ENCODE measurements around the gene MEOX1.

MEOX1 gene

DNA sequence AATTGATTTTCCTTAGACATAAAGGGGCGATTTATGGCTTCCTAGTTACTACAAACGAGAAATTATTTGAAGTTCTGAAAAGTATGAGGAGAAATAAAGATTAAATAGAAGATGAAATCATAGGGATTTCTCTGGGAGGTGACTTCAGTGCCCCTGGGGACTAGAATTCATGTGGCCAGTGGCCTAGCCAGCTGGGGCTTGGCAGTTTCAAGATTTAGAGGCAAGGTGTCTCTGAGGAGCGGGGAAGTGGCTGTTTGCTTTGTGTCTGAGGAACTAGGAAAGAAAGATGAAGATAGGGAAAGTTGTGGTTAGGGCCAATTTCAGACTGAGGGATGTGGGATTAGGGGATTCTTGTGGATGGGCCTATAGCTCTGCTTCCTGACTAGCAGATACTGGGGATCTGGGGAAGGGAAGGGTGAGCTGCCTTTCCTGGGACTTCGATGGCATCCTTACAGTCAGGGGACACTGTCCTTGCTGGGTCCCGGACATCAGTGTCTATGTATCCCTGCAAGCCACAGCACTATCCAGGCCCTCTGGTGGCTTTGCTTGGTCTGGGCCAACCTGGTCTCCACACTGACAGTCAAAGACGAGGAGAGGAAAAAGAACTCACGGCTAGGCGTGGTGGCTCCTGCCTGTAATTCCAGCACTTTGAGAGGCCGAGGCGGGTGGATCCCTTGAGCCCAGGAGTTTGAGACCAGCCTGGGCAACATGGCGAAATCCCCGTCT, 22.4 kb upstream of the MEOX1 start:
- no peak overlapping the region for H3K27ac ChIP-seq (ENCODE audit: insufficient read depth, low read length, poor library complexity, severe bottlenecking)
- no peak for DNase-seq
- H3K9me3 ChIP-seq (ENCODE audit: control insufficient read depth, low read length), result no peaks in the 10 kb centered on the region
- no peaks in the 10 kb centered on the region for H3K27me3 ChIP-seq (replicated peaks; ENCODE audit: control insufficient read depth, insufficient read depth, low read length, poor library complexity, severe bottlenecking)
- H3K4me1 ChIP-seq (ENCODE audit: control insufficient read depth, insufficient read depth, low read length, poor library complexity, severe bottlenecking), result no peaks in the 10 kb centered on the region
- H3K4me3 ChIP-seq (ENCODE audit: insufficient read depth, low read depth, low read length, poor library complexity, severe bottlenecking), result no peak overlapping the region
- H3K36me3 ChIP-seq (ENCODE audit: control insufficient read depth, insufficient read depth, low read length), result no peaks in the 10 kb centered on the region

GRCh38 chr17:43680461-43680860, 18.7 kb upstream of the MEOX1 start:
- H3K27me3 ChIP-seq (replicated peaks; ENCODE audit: control insufficient read depth, insufficient read depth, low read length, poor library complexity, severe bottlenecking), result no peaks in the 10 kb centered on the region

DNA sequence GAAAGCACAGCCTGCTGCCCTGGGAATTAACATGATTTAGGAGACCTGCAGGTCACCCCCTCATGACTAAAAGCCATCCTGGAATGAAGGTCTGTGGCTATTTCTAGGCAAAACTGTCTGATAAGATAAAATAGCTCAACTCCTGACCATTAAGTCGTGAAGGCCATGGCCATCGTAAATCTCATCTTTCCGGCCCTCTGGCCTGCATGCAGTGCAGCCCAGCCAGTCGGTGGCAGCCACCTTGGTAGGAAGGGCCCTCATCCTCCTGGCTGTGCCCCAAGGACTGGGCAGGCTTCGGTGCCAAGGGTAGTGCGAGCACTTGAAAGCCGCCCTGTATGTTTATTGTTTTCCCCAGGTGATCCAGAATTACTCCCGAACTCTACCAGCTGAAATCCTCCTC, 18.2 kb upstream of the MEOX1 start:
- no peak for DNase-seq
- no peaks in the 10 kb centered on the region for H3K36me3 ChIP-seq (ENCODE audit: control insufficient read depth, insufficient read depth, low read length)
- no peaks in the 10 kb centered on the region for H3K4me1 ChIP-seq (ENCODE audit: control insufficient read depth, insufficient read depth, low read length, poor library complexity, severe bottlenecking)
- H3K4me3 ChIP-seq (ENCODE audit: insufficient read depth, low read depth, low read length, poor library complexity, severe bottlenecking), result no peak overlapping the region
- no peaks in the 10 kb centered on the region for H3K9me3 ChIP-seq (ENCODE audit: control insufficient read depth, low read length)
- H3K27me3 ChIP-seq (replicated peaks; ENCODE audit: control insufficient read depth, insufficient read depth, low read length, poor library complexity, severe bottlenecking), result no peaks in the 10 kb centered on the region
- H3K27ac ChIP-seq (ENCODE audit: insufficient read depth, low read length, poor library complexity, severe bottlenecking), result no peak overlapping the region

More at GRCh38 chr17:43680461-43680860, 18.7 kb upstream of the MEOX1 start:
- Histone ChIP-seq H3K27ac (ENCODE audit: insufficient read depth, low read length, poor library complexity, severe bottlenecking) (no peak overlapping the region), H3K9me3 (ENCODE audit: control insufficient read depth, low read length) (no peaks in the 10 kb centered on the region), H3K4me1 (ENCODE audit: control insufficient read depth, insufficient read depth, low read length, poor library complexity, severe bottlenecking) (no peaks in the 10 kb centered on the region), H3K36me3 (ENCODE audit: control insufficient read depth, insufficient read depth, low read length) (no peaks in the 10 kb centered on the region), H3K4me3 (ENCODE audit: insufficient read depth, low read depth, low read length, poor library complexity, severe bottlenecking) (no peak overlapping the region)
- no peak for DNase-seq

DNA sequence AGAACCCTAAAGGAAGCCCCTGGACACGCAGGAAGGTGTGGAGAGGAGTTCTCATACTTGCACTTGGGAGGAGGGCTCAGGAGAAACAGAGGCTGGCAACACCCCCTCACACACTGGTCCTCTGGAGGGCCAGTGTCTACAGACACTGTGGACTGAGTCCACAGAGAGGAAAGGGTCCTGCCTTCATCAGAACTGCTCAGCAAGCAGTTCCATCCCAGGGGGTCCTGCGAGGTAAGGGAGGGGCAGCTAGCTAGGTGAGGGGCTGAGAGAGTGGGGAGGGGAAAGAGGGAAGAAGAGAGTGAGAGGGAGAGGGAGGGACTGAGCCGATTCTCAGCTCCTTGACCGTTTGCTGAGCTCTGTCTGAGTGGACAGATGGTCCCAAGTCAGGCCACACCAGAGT, 17.7 kb upstream of the MEOX1 start:
- H3K27ac ChIP-seq (ENCODE audit: insufficient read depth, low read length, poor library complexity, severe bottlenecking), result no peak overlapping the region
- no peaks in the 10 kb centered on the region for H3K36me3 ChIP-seq (ENCODE audit: control insufficient read depth, insufficient read depth, low read length)
- no peak overlapping the region for H3K4me3 ChIP-seq (ENCODE audit: insufficient read depth, low read depth, low read length, poor library complexity, severe bottlenecking)
- DNase-seq, result no peak
- no peaks in the 10 kb centered on the region for H3K27me3 ChIP-seq (replicated peaks; ENCODE audit: control insufficient read depth, insufficient read depth, low read length, poor library complexity, severe bottlenecking)
- no peaks in the 10 kb centered on the region for H3K9me3 ChIP-seq (ENCODE audit: control insufficient read depth, low read length)
- H3K4me1 ChIP-seq (ENCODE audit: control insufficient read depth, insufficient read depth, low read length, poor library complexity, severe bottlenecking), result no peaks in the 10 kb centered on the region

DNA sequence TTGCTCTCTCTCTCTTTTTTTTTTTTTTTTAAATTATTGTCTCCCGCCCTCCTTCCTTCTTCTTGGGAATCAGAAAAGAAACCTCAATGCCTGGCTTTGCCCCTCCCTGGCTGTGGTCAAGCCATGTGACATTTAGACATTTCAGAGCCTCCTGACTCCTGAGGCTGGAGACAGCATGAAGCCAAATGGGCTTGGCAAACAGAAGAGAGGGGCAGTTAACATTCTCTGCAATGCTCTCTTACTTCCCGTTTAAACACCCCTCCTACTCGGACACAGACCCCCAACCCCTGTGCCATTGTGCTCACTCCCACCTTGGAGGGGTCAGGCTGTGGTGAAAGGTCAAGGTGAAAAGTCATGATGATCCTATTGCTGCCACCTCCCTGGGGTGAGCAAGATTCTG, 14.7 kb upstream of the MEOX1 start:
- Histone ChIP-seq H3K4me1 (ENCODE audit: control insufficient read depth, insufficient read depth, low read length, poor library complexity, severe bottlenecking) (no peaks in the 10 kb centered on the region), H3K4me3 (ENCODE audit: insufficient read depth, low read depth, low read length, poor library complexity, severe bottlenecking) (no peak overlapping the region), H3K27me3 (replicated peaks; ENCODE audit: control insufficient read depth, insufficient read depth, low read length, poor library complexity, severe bottlenecking) (no peaks in the 10 kb centered on the region), H3K27ac (ENCODE audit: insufficient read depth, low read length, poor library complexity, severe bottlenecking) (no peak overlapping the region), H3K9me3 (ENCODE audit: control insufficient read depth, low read length) (no peaks in the 10 kb centered on the region), H3K36me3 (ENCODE audit: control insufficient read depth, insufficient read depth, low read length) (no peaks in the 10 kb centered on the region)
- DNase-seq, result no peak

DNA sequence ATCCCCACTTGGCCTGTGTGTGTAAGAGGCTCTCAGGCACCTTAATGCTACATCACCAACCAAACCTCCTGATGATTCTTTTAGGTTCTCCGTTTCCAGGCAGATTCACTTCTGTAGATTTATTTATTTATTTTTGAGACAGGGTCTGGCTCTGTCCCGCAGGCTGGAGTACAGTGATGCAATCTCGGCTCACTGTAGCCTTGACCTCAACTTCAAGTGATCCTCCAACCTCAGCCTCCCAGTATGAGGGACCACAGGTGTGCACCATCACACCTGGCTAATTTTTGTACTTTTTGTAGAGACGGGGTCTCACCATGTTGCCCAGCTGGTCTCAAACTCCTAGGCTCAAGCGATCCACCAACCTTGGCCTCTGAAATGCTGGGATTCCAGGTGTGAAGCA, 12.7 kb upstream of the MEOX1 start:
- H3K4me3 ChIP-seq (ENCODE audit: insufficient read depth, low read depth, low read length, poor library complexity, severe bottlenecking), result no peak overlapping the region
- H3K4me1 ChIP-seq (ENCODE audit: control insufficient read depth, insufficient read depth, low read length, poor library complexity, severe bottlenecking), result no peaks in the 10 kb centered on the region
- no peaks in the 10 kb centered on the region for H3K9me3 ChIP-seq (ENCODE audit: control insufficient read depth, low read length)
- no peak for DNase-seq
- no peaks in the 10 kb centered on the region for H3K36me3 ChIP-seq (ENCODE audit: control insufficient read depth, insufficient read depth, low read length)
- H3K27me3 ChIP-seq (replicated peaks; ENCODE audit: control insufficient read depth, insufficient read depth, low read length, poor library complexity, severe bottlenecking), result no peaks in the 10 kb centered on the region
- no peak overlapping the region for H3K27ac ChIP-seq (ENCODE audit: insufficient read depth, low read length, poor library complexity, severe bottlenecking)

DNA sequence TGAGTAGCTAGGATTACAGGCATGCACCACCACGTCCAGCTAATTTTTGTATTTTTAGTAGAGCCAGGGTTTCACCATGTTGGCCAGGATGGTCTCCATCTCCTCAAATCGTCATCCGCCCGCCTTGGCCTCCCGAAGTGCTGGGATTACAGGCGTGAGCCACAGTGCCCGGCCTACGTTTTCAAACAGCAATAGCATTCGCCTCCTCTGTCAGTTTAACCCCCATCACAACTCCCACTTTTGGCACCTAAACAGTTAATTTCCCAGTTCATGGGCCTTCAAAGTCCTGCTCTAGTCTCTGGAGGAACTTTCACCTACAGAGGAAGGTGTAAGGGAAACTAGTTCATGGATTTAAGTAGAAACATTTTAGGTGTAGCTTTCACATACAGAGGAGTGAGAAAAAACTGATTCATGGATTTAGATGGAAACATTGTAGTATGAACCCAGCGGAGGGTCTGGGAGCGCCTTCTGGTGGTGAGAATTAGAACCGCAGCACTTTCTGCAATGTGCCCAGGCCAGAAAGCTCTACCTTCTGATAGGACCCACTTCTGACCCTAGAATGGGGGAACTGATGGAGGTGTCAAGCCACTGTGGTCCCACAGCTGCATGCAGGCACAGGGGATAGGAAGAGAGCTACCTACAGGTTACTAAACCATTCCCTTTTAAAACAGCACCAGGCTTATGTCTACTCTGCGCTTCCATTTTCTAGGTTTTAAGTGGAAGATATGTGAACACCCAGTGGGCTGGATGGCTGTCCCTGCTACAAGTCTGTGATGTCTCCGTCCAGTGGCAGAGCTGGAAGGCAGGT, 12.0 kb upstream of the MEOX1 start:
- Histone ChIP-seq H3K4me3 (ENCODE audit: insufficient read depth, low read depth, low read length, poor library complexity, severe bottlenecking) (no peak overlapping the region), H3K27ac (ENCODE audit: insufficient read depth, low read length, poor library complexity, severe bottlenecking) (no peak overlapping the region)

DNA sequence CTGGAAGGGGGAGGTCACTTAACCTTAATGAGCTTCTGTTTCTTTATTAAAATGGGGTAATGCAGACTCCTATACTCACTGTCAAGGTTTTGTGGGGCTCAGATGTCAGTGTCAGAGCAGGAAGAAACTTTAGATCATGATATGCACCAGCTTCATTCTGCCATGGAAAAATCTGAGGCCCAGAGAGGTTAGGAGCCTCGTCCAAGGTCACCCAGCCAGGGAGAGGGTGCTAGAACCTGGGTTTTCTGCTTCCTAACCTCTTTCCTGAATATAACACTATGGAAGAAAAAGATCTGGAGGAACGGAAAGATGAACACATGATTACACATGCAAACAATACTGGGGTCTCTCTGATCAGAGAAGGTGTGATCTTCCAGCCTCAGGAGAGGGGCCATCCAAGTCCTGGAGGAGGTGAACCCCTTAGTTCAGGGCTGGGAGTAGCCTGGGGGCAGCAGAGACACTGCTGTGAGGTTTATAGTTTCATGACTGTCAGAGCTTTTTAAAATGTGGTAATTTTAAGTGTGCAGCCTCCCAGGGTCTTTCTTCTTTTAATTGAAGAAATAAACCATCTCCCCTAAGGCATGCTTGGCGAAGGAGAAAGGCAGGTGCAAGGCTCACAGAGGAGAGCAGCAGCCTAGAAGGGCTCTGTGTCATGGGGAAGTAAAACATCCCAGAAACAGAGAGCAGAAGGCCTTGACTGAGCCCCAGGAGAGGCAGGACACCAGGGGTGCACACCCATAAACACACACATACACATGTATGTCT, 10.2 kb upstream of the MEOX1 start:
- no peak for DNase-seq
- Histone ChIP-seq H3K27ac (ENCODE audit: insufficient read depth, low read length, poor library complexity, severe bottlenecking) (no peak overlapping the region), H3K36me3 (ENCODE audit: control insufficient read depth, insufficient read depth, low read length) (no peaks in the 10 kb centered on the region), H3K9me3 (ENCODE audit: control insufficient read depth, low read length) (no peaks in the 10 kb centered on the region), H3K27me3 (replicated peaks; ENCODE audit: control insufficient read depth, insufficient read depth, low read length, poor library complexity, severe bottlenecking) (no peaks in the 10 kb centered on the region), H3K4me1 (ENCODE audit: control insufficient read depth, insufficient read depth, low read length, poor library complexity, severe bottlenecking) (no peaks in the 10 kb centered on the region), H3K4me3 (ENCODE audit: insufficient read depth, low read depth, low read length, poor library complexity, severe bottlenecking) (no peak overlapping the region)

More for the DNA sequence above, 12.0 kb upstream of the MEOX1 start:
- H3K27me3 ChIP-seq (replicated peaks; ENCODE audit: control insufficient read depth, insufficient read depth, low read length, poor library complexity, severe bottlenecking), result no peaks in the 10 kb centered on the region
- no peaks in the 10 kb centered on the region for H3K36me3 ChIP-seq (ENCODE audit: control insufficient read depth, insufficient read depth, low read length)
- peak; percentile 42 to 55 (median 48) for DNase-seq
- no peaks in the 10 kb centered on the region for H3K9me3 ChIP-seq (ENCODE audit: control insufficient read depth, low read length)
- H3K4me1 ChIP-seq (ENCODE audit: control insufficient read depth, insufficient read depth, low read length, poor library complexity, severe bottlenecking), result no peaks in the 10 kb centered on the region

- no peak overlapping the region for H3K4me3 ChIP-seq (ENCODE audit: insufficient read depth, low read depth, low read length, poor library complexity, severe bottlenecking)
- no peaks in the 10 kb centered on the region for H3K4me1 ChIP-seq (ENCODE audit: control insufficient read depth, insufficient read depth, low read length, poor library complexity, severe bottlenecking)
- no peak for DNase-seq
- H3K27ac ChIP-seq (ENCODE audit: insufficient read depth, low read length, poor library complexity, severe bottlenecking), result no peak overlapping the region
- no peaks in the 10 kb centered on the region for H3K27me3 ChIP-seq (replicated peaks; ENCODE audit: control insufficient read depth, insufficient read depth, low read length, poor library complexity, severe bottlenecking)
- no peaks in the 10 kb centered on the region for H3K9me3 ChIP-seq (ENCODE audit: control insufficient read depth, low read length)
- H3K36me3 ChIP-seq (ENCODE audit: control insufficient read depth, insufficient read depth, low read length), result no peaks in the 10 kb centered on the region
These were observed 9.4 kb upstream of the MEOX1 start for GRCh38 chr17:43671031-43671692.
